ENCODE data around the gene COPE.
A peak's percentile ranks its signal among the peaks of the same experiment; 100 is the strongest.
"Not testable (repeated sequence)": the region's sequence is repeated elsewhere in the genome, so short reads cannot be mapped to it uniquely, and the experiment has no call there.

Gene COPE

GRCh38 chr19:18919086-18919899 is at the start of gene COPE, which contains the start of gene DDX49:
COPE (minus strand) TSS chr19:18919387; CDS start chr19:18919348, 39 bp downstream.
DDX49 (plus strand) TSS chr19:18919715; CDS start chr19:18919742, 27 bp downstream.
- peak; percentile 99 for DNase-seq

- no peak for DNase-seq
Observed at GRCh38 chr19:18967358-18968146, 48.4 kb upstream of the COPE start.

GRCh38 chr19:18966307-18966706 is 47.1 kb upstream of the COPE start:
- no peak for DNase-seq

- DNase-seq, result no peak
Observed at GRCh38 chr19:18964121-18964520, 44.9 kb upstream of the COPE start.

GRCh38 chr19:18961767-18962620 is 42.8 kb upstream of the COPE start:
- no peak for DNase-seq

GRCh38 chr19:18960370-18960769 is 41.2 kb upstream of the COPE start:
- DNase-seq, result no peak

- DNase-seq, result no peak
Observed at GRCh38 chr19:18955042-18955441, 35.9 kb upstream of the COPE start.

- no peak for DNase-seq
Observed at GRCh38 chr19:18954094-18954493, 34.9 kb upstream of the COPE start.

GRCh38 chr19:18952364-18953003 is 33.3 kb upstream of the COPE start:
- not testable (repeated sequence) for DNase-seq

- DNase-seq, result no peak
Observed at GRCh38 chr19:18951721-18952281, 32.6 kb upstream of the COPE start.

- DNase-seq, result no peak
Observed at GRCh38 chr19:18949858-18950257, 30.7 kb upstream of the COPE start.

- DNase-seq, result no peak
Observed at GRCh38 chr19:18948976-18949356, 29.8 kb upstream of the COPE start.

- DNase-seq, result no peak
Observed at GRCh38 chr19:18948075-18948975, 29.1 kb upstream of the COPE start.

- no peak for DNase-seq
Observed at GRCh38 chr19:18946918-18947317, 27.7 kb upstream of the COPE start.

- DNase-seq, result no peak
Observed at GRCh38 chr19:18946335-18946734, 27.1 kb upstream of the COPE start.

GRCh38 chr19:18945297-18945696 is 26.1 kb upstream of the COPE start:
- DNase-seq, result no peak

GRCh38 chr19:18943465-18943864 is 24.3 kb upstream of the COPE start:
- DNase-seq, result no peak

- no peak for DNase-seq
Observed at GRCh38 chr19:18942692-18943091, 23.5 kb upstream of the COPE start.

GRCh38 chr19:18941628-18942354 is 22.6 kb upstream of the COPE start:
- DNase-seq, result no peak

All from NCI-H524 treated with DMSO at 0.1 percent for 48 hours (cell line).